Omental fat pad (tissue), 4 donors: ENCODE measurements around the gene DCDC2C. TPM values are rescaled to one million over a fixed set of nuclear protein-coding genes. Genes with fewer than 3 reads are reported as not detected.

Source experiments
- ATAC-seq: fragments of 150-250 bp; one replicate; pipeline ENCODE4 v1.9.1; 2016; ENCODE audit warnings: mild to moderate bottlenecking, moderate library complexity; ENCODE audit not compliant: low FRiP score
- DNase-seq: peaks from one replicate; pipeline ENCODE4 v3.0.0-alpha.2; 2019; ENCODE audit warnings: low spot score
- CTCF ChIP-seq, 3 donors: fragments of 450-650 bp; IDR thresholded peaks; one replicate each; pipeline ENCODE4 v1.5.1; 2016 to 2017; ENCODE audit warnings: antibody characterized with exemption in 3 of 3, mild to moderate bottlenecking in 3 of 3, moderate library complexity in 2 of 3
- total RNA-seq, 4 donors: library from RNA; depleted of rRNA; stranded (reverse); fragments of >200 nt; gene quantifications; one replicate each; pipeline ENCODE4 v1.1.0, GENCODE V29; 2016

The DCDC2C gene
- total RNA-seq, 4 donors from 2014 or later, result 0.31 to 1.4 TPM; not detected in 2

GRCh38 chr2:3785890-3786273 lies 82.5 kb downstream of the DCDC2C start:
- DNase-seq, result no peak
- no peak for TF ChIP-seq CTCF (IDR thresholded peaks at IDR 0.05)
- ATAC-seq, result no peak

GRCh38 chr2:3787768-3788167 lies 84.4 kb downstream of the DCDC2C start:
- no peak for ATAC-seq
- DNase-seq, result no peak
- TF ChIP-seq CTCF (IDR thresholded peaks at IDR 0.05), result no peak

- DNase-seq (no peak), ATAC-seq (no peak)
- TF ChIP-seq CTCF (IDR thresholded peaks at IDR 0.05), result no peak
Measured at GRCh38 chr2:3789256-3789655, 85.9 kb downstream of the DCDC2C start.

- no peak for ATAC-seq
- TF ChIP-seq CTCF (IDR thresholded peaks at IDR 0.05), result no peak
- DNase-seq, result no peak
Measured at GRCh38 chr2:3793249-3793648, 89.9 kb downstream of the DCDC2C start.

GRCh38 chr2:3801506-3801905 lies 98.1 kb downstream of the DCDC2C start:
- DNase-seq, result no peak
- TF ChIP-seq CTCF (IDR thresholded peaks at IDR 0.05), result no peak
- ATAC-seq, result no peak

GRCh38 chr2:3805201-3805939 lies 102.0 kb downstream of the DCDC2C start:
- no peak for ATAC-seq
- no peak for TF ChIP-seq CTCF (IDR thresholded peaks at IDR 0.05)
- DNase-seq, result no peak

- ATAC-seq, result no peak
- DNase-seq, result no peak
- TF ChIP-seq CTCF (IDR thresholded peaks at IDR 0.05), result no peak
Measured at GRCh38 chr2:3806168-3806567, 102.8 kb downstream of the DCDC2C start.
